HCT116 (cell line): Measurements from ENCODE around the gene A3GALT2. TPM values are rescaled to one million over a fixed set of nuclear protein-coding genes. Genes with fewer than 3 reads are reported as not detected.

Experiments
- ATAC-seq: fragments of 200-7000 bp; cut with Tn5 transposase; 2 replicates; pipeline ENCODE4 v1.9.1; 2020; ENCODE audit warnings: mild to moderate bottlenecking, moderate library complexity
- BruUV-seq: library from RNA; stranded (reverse); fragments of 400-500 nt; replicated peaks from 2 replicates; lab custom pipeline; 2021; lab: Mats Ljungman, UMichigan
- CTCF ChIA-PET: fragments of 300-600 bp; sonication (Branson Sonifier 250); formaldehyde crosslinking; loops from one replicate; lab custom pipeline; 2021; ENCODE audit warnings: antibody characterized with exemption; lab: Charles Lee
- POLR2A ChIA-PET: fragments of 300-600, 350-600 bp; sonication (Branson Sonifier 250); formaldehyde crosslinking; loops from one replicate; lab custom pipeline; 2021; ENCODE audit warnings: antibody characterized with exemption; lab: Charles Lee
- RAD21 ChIA-PET, 2 experiments: fragments of 300-600 bp; sonication (Branson Sonifier 250); formaldehyde crosslinking; loops; one replicate each; lab custom pipeline; 2023; ENCODE audit warnings: low total read pairs in 2 of 2; ENCODE audit not compliant: uncharacterized antibody in 2 of 2, unreplicated experiment in 2 of 2, low non-redundant PET in 1 of 2; lab: Charles Lee
- DNase-seq: peaks from one replicate; pipeline ENCODE4 v3.0.0-alpha.2; 2010; ENCODE audit warnings: low read depth, low spot score
- H2AFZ ChIP-seq: fragments of 200-600 bp; shearing (Covaris generic), sonication (generic); 2 replicates; pipeline ENCODE4 v1.6.1; 2017; ENCODE audit warnings: low read depth, mixed run types, mixed read lengths, antibody characterized with exemption, low read length; ENCODE audit not compliant: poor library complexity, severe bottlenecking
- H3K27ac ChIP-seq: 2 replicates; pipeline ENCODE4 v1.5.1; 2012; ENCODE audit warnings: low read depth, low read length
- H3K27me3 ChIP-seq: fragments of 200-600 bp; sonication (generic); 2 replicates; pipeline ENCODE4 v1.6.1; 2016; ENCODE audit warnings: mixed run types, low read length, mixed read lengths; ENCODE audit not compliant: insufficient read depth
- H3K36me3 ChIP-seq, 2 experiments: fragments of 200-500 bp in 1 of 2; fragments of 200-600 bp in 1 of 2; sonication (Bioruptor generic) in 1 of 2; sonication (generic) in 1 of 2; 2 replicates each; pipeline versions ENCODE4 v1.5.1 to v1.6.1; 2014 to 2016; ENCODE audit warnings: low read length in 2 of 2, inconsistent platforms in 1 of 2, mixed read lengths in 1 of 2, mixed run types in 1 of 2; ENCODE audit not compliant: insufficient read depth in 2 of 2, control insufficient read depth in 1 of 2
- H3K4me1 ChIP-seq, 2 experiments: fragments of 200-600 bp in 1 of 2; sonication (generic) in 1 of 2; 2 replicates each; pipeline versions ENCODE4 v1.5.1 to v1.6.1; 2012 to 2017; ENCODE audit warnings: low read length in 2 of 2, inconsistent platforms in 1 of 2, mild to moderate bottlenecking in 1 of 2, mixed read lengths in 1 of 2, mixed run types in 1 of 2, moderate library complexity in 1 of 2; ENCODE audit not compliant: insufficient read depth in 2 of 2, control insufficient read depth in 1 of 2
- H3K4me2 ChIP-seq: fragments of 200-600 bp; sonication (generic); 2 replicates; pipeline ENCODE4 v1.6.1; 2017; ENCODE audit warnings: mixed run types, low read length, mixed read lengths
- H3K4me3 ChIP-seq, 2 experiments: fragments of 200-600 bp in 1 of 2; sonication (generic) in 1 of 2; replicated peaks in 1 of 2; 2 replicates each; pipeline ENCODE4 v1.5.1; 2011 to 2016; ENCODE audit warnings: low read length in 2 of 2, control low read depth in 1 of 2, low read depth in 1 of 2, mild to moderate bottlenecking in 1 of 2, mixed read lengths in 1 of 2, mixed run types in 1 of 2
- H3K79me2 ChIP-seq: fragments of 200-600 bp; sonication (generic); 2 replicates; pipeline ENCODE4 v1.6.1; 2017; ENCODE audit warnings: mild to moderate bottlenecking, mixed run types, low read length, moderate library complexity, mixed read lengths; ENCODE audit not compliant: insufficient read depth
- H3K9ac ChIP-seq: fragments of 200-600 bp; sonication (generic); 2 replicates; pipeline ENCODE4 v1.6.1; 2016; ENCODE audit warnings: low read length, mixed read lengths
- H3K9me2 ChIP-seq: fragments of 200-600 bp; sonication (generic), shearing (Covaris generic); 2 replicates; pipeline ENCODE4 v1.6.1; 2017; ENCODE audit warnings: mixed run types, mild to moderate bottlenecking, moderate library complexity; ENCODE audit not compliant: insufficient read depth
- H3K9me3 ChIP-seq, 2 experiments: fragments of 200-500 bp in 1 of 2; fragments of 200-600 bp in 1 of 2; sonication (Bioruptor generic) in 1 of 2; sonication (generic) in 1 of 2; 2 replicates each; pipeline ENCODE4 v1.6.1; 2014 to 2017; ENCODE audit warnings: low read length in 2 of 2, mixed read lengths in 2 of 2, inconsistent platforms in 1 of 2, low read depth in 1 of 2, mild to moderate bottlenecking in 1 of 2, mixed run types in 1 of 2, moderate library complexity in 1 of 2; ENCODE audit not compliant: control insufficient read depth in 1 of 2, insufficient read depth in 1 of 2
- H4K20me1 ChIP-seq: fragments of 200-600 bp; sonication (generic), shearing (Covaris generic); 2 replicates; pipeline ENCODE4 v1.6.1; 2017; ENCODE audit warnings: mixed run types, mild to moderate bottlenecking, moderate library complexity; ENCODE audit not compliant: insufficient read depth
- CBX3 ChIP-seq: IDR thresholded peaks from 2 replicates; pipeline ENCODE4 v1.6.1; 2012; ENCODE audit warnings: low read depth
- CEBPB ChIP-seq: IDR thresholded peaks from 2 replicates; pipeline ENCODE4 v1.6.1; 2012; ENCODE audit warnings: low read depth
- CTCF ChIP-seq, 3 experiments: fragments of 200-600 bp in 1 of 3; sonication (generic) in 1 of 3; IDR thresholded peaks in 2 of 3; conservative IDR thresholded peaks in 1 of 3; 2 replicates each; pipeline ENCODE4 v1.5.1; 2012 to 2017; ENCODE audit warnings: low read depth in 2 of 3, low read length in 2 of 3, antibody characterized with exemption in 1 of 3, borderline replicate concordance in 1 of 3, control low read depth in 1 of 3, mild to moderate bottlenecking in 1 of 3, mixed read lengths in 1 of 3, mixed run types in 1 of 3, moderate library complexity in 1 of 3; ENCODE audit not compliant: insufficient read depth in 1 of 3
- EGR1 ChIP-seq: IDR thresholded peaks from 2 replicates; pipeline ENCODE4 v1.6.1; 2012; ENCODE audit warnings: low read depth
- ELF1 ChIP-seq: IDR thresholded peaks from 2 replicates; pipeline ENCODE4 v1.6.1; 2012; ENCODE audit warnings: low read depth, borderline replicate concordance
- EZH2phosphoT487 ChIP-seq: fragments of 200-600 bp; IDR thresholded peaks from 2 replicates; pipeline ENCODE4 v1.6.1; 2018; ENCODE audit warnings: antibody characterized with exemption, borderline replicate concordance
- JUND ChIP-seq: IDR thresholded peaks from 2 replicates; pipeline ENCODE4 v1.6.1; 2012
- MAX ChIP-seq: IDR thresholded peaks from 2 replicates; pipeline ENCODE4 v1.6.1; 2012
- POLR2AphosphoS5 ChIP-seq: IDR thresholded peaks from 2 replicates; pipeline ENCODE4 v1.6.1; 2011; ENCODE audit warnings: mild to moderate bottlenecking, low read depth, low read length, moderate library complexity
- RAD21 ChIP-seq: IDR thresholded peaks from 2 replicates; pipeline ENCODE4 v1.6.1; 2012; ENCODE audit warnings: low read depth, mild to moderate bottlenecking
- REST ChIP-seq: IDR thresholded peaks from 2 replicates; pipeline ENCODE4 v1.6.1; 2012; ENCODE audit warnings: low read depth
- SIN3A ChIP-seq: IDR thresholded peaks from 2 replicates; pipeline ENCODE4 v1.6.1; 2012; ENCODE audit warnings: low read depth
- TCF7L2 ChIP-seq: IDR thresholded peaks from 2 replicates; pipeline ENCODE4 v1.7.0; 2011; ENCODE audit warnings: borderline replicate concordance, inconsistent platforms; ENCODE audit not compliant: insufficient read depth, insufficient read length; ENCODE audit errors: extremely low read depth
- YY1 ChIP-seq: IDR thresholded peaks from 2 replicates; pipeline ENCODE4 v1.6.1; 2011; ENCODE audit warnings: low read length, low read depth, moderate library complexity, mild to moderate bottlenecking; ENCODE audit not compliant: insufficient replicate concordance; ENCODE audit errors: extremely low read depth
- ZBTB33 ChIP-seq: IDR thresholded peaks from 2 replicates; pipeline ENCODE4 v1.6.1; 2011; ENCODE audit warnings: mild to moderate bottlenecking, low read length, moderate library complexity; ENCODE audit not compliant: insufficient replicate concordance; ENCODE audit errors: extremely low read depth
- ZFX ChIP-seq: fragments of 450-650 bp; IDR thresholded peaks from 2 replicates; pipeline ENCODE4 v1.6.1; 2017
- ZNF274 ChIP-seq: fragments of 200-500 bp; sonication (Bioruptor generic); IDR thresholded peaks from 2 replicates; pipeline ENCODE4 v1.6.1; 2014; ENCODE audit warnings: mild to moderate bottlenecking, low read depth, low read length, inconsistent platforms
- intact Hi-C: fragments of 100-400 bp; cut with micrococcal nuclease; formaldehyde crosslinking; loops from 2 replicates; pipeline ENCODE4 v1.10.0; 2022
- total RNA-seq: library from RNA; stranded (reverse); gene quantifications from one replicate; pipeline ENCODE4 v1.2.1, GENCODE V29; 2021; ENCODE audit not compliant: unreplicated experiment

The A3GALT2 gene
- total RNA-seq, 1 experiment from 2014 or later, result not detected

GRCh38 chr1:33361532-33362235 is 40.8 kb upstream of the A3GALT2 start:
- CTCF ChIA-PET, result interaction anchor here (1.0 kb wide), 1 partner anchor 67 kb away, joined by 3 read pairs; no protein-coding TSS in a partner anchor
- DNase-seq (no peak), ATAC-seq (no peak)
- intact Hi-C loops, result loop anchor here (10.0 kb wide), 1 partner anchor 147 kb away; no protein-coding TSS in a partner anchor
- H3K4me2 ChIP-seq, result no peak overlapping the region
- H3K4me3 ChIP-seq, result no peak overlapping the region
- RAD21 ChIA-PET, result no interaction called here
- no peak for TF ChIP-seq ELF1
- no peak for TF ChIP-seq ZNF274
- no peak for TF ChIP-seq TCF7L2
- no peak for TF ChIP-seq SIN3A
- no peak for TF ChIP-seq YY1
- no peak for TF ChIP-seq MAX
- TF ChIP-seq JUND, result no peak
- no peak for TF ChIP-seq ZBTB33
- no peak for TF ChIP-seq CEBPB
- no peak for TF ChIP-seq EZH2phosphoT487
- no peak for TF ChIP-seq CBX3
- no peak for TF ChIP-seq CTCF (IDR thresholded peaks at IDR 0.05 in 2 of 3, conservative IDR thresholded peaks at IDR 0.05 in 1 of 3; ENCODE audit: borderline replicate concordance in 1 of 3, insufficient read depth in 1 of 3, low read depth in 2 of 3, low read length in 2 of 3)
- TF ChIP-seq REST, result no peak
- TF ChIP-seq ZFX, result no peak
- no peak for TF ChIP-seq RAD21
- TF ChIP-seq EGR1, result no peak
- no peak; the same call in 1 of the 2 replicates for TF ChIP-seq POLR2AphosphoS5
- no peaks in the 10 kb centered on the region for H3K27me3 ChIP-seq
- no peak overlapping the region for H3K9ac ChIP-seq
- H3K36me3 ChIP-seq, result peaks cover 59 to 70% of the 10 kb centered on the region in 2 experiments
- POLR2A ChIA-PET, result no interaction called here
- H3K27ac ChIP-seq, result no peak overlapping the region
- BruUV-seq, result no TSS peak
- H3K79me2 ChIP-seq, result no peaks in the 10 kb centered on the region; the same call in 1 of the 2 replicates
- H3K9me2 ChIP-seq, result no peaks in the 10 kb centered on the region
- no peak overlapping the region for H2AFZ ChIP-seq
- no peaks in the 10 kb centered on the region for H3K9me3 ChIP-seq
- no peaks in the 10 kb centered on the region for H4K20me1 ChIP-seq
- H3K4me1 ChIP-seq, result peaks cover 0 to 4% of the 10 kb centered on the region in 2 experiments; a peak in 1 of 4 replicates
